BJ (cell line): Measurements from ENCODE around the gene HUNK. TPM values are rescaled to one million over a fixed set of nuclear protein-coding genes. Genes with fewer than 3 reads are reported as not detected.

Source experiments
- CTCF ChIA-PET: fragments of 350-600 bp; formaldehyde crosslinking; extraction: SDS; loops from one replicate; lab custom pipeline; 2021; ENCODE audit warnings: antibody characterized with exemption, inconsistent platforms; lab: Yijun Ruan, JAX
- POLR2A ChIA-PET: fragments of 300-600 bp; sonication (Branson Sonifier 250); formaldehyde crosslinking; extraction: SDS; loops from one replicate; lab custom pipeline; 2021; ENCODE audit warnings: antibody characterized with exemption; lab: Charles Lee
- DNase-seq: peaks from one replicate; pipeline ENCODE4 v3.0.0-alpha.2; 2011; ENCODE audit warnings: low read depth
- H3K27me3 ChIP-seq: 2 replicates; pipeline ENCODE4 v1.6.0; 2011; ENCODE audit warnings: low read length; ENCODE audit not compliant: control insufficient read depth, insufficient read depth
- H3K36me3 ChIP-seq: 2 replicates; pipeline ENCODE4 v1.5.1; 2011; ENCODE audit warnings: low read length; ENCODE audit not compliant: control insufficient read depth, insufficient read depth
- H3K4me3 ChIP-seq: 2 replicates; pipeline ENCODE4 v1.5.1; 2011; ENCODE audit warnings: low read depth, mild to moderate bottlenecking, control low read depth, low read length
- polyA plus RNA-seq: library from polyadenylated mRNA; depleted of rRNA; stranded (reverse); fragments of >200 nt; gene quantifications from 2 replicates; pipeline ENCODE4 v1.2.3, GENCODE V29; 2011
- TF ChIP-seq, protein P1 (sequence below): IDR thresholded peaks from 2 replicates; pipeline ENCODE4 v1.5.1; 2011; ENCODE audit warnings: low read depth, mild to moderate bottlenecking, control low read depth, inconsistent platforms, low read length, moderate library complexity; ENCODE audit not compliant: insufficient read depth

The HUNK gene
- polyA plus RNA-seq, 1 experiment = 0.70 TPM

GRCh38 chr21:31905503-31906451, 33.0 kb downstream of the HUNK start:
- ChIA-PET CTCF (interaction anchor here (2.9 kb wide), 1 partner anchor 32 kb away, joined by 14 read pairs; the partner anchor contains the start of gene HUNK), POLR2A (no interaction called here)
- DNase-seq = no peak
- Histone ChIP-seq H3K4me3 (no peak overlapping the region), H3K36me3 (no peaks in the 10 kb centered on the region), H3K27me3 (no peaks in the 10 kb centered on the region)
- TF ChIP-seq, protein P1, sequence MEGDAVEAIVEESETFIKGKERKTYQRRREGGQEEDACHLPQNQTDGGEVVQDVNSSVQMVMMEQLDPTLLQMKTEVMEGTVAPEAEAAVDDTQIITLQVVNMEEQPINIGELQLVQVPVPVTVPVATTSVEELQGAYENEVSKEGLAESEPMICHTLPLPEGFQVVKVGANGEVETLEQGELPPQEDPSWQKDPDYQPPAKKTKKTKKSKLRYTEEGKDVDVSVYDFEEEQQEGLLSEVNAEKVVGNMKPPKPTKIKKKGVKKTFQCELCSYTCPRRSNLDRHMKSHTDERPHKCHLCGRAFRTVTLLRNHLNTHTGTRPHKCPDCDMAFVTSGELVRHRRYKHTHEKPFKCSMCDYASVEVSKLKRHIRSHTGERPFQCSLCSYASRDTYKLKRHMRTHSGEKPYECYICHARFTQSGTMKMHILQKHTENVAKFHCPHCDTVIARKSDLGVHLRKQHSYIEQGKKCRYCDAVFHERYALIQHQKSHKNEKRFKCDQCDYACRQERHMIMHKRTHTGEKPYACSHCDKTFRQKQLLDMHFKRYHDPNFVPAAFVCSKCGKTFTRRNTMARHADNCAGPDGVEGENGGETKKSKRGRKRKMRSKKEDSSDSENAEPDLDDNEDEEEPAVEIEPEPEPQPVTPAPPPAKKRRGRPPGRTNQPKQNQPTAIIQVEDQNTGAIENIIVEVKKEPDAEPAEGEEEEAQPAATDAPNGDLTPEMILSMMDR = no peak

DNA sequence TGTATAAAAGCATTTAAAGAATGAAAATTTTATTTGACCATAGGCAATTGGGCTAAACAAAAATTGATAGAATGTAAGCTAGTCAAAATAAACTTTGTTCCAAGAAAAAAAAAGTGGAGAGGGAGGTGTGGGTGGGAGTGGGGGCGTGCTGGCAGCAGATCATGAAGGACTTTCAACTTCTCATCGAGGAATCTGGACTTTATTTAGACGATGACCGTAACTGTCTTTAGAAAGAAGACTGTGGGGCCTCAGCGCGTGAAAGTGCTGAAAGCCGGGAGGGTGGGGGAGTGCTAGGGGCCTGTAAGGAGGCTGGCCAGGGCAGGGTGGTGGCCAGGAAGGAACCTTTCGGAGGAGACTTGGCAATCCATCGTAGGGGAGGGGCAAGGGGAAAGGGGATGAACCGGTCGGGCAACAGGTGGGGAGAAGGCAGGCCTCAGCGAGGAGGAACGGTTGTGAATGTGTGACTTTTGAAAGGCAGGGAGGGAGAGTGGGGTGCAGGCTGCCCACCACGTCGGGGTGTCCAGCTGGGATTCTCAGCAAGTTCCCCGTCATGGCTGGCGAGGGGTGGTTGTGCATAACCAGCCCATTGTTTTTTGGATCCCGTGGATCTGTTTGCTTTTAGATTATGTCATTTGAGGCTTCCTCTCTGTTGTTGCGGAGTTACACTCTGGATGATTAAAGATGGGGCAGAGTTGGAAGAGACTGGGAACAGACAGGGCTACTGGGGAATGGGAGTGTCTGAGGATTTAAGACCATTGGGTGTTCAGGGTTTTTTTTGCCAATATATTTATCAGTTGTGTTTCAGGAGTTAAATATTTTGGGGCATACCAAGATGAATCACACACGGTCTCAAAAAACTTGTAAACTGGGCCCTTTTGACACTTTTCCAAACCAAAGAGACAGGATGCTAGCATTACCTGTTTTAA, 35.5 kb downstream of the HUNK start:
- no peaks in the 10 kb centered on the region for H3K27me3 ChIP-seq
- POLR2A ChIA-PET = interaction anchor here (0.6 to 0.7 kb wide), 2 partner anchors 427 to 1358 kb away, joined by 3 to 4 read pairs; no protein-coding TSS in a partner anchor
- peak; percentile 81 for DNase-seq
- CTCF ChIA-PET = interaction anchor here (0.7 kb wide), 1 partner anchor 1498 kb away, joined by 3 read pairs; no protein-coding TSS in a partner anchor
- peak overlapping the region; percentile 7; the same call in 1 of the 2 replicates for H3K4me3 ChIP-seq
- TF ChIP-seq, protein P1 = no peak
- H3K36me3 ChIP-seq = no peaks in the 10 kb centered on the region

DNA sequence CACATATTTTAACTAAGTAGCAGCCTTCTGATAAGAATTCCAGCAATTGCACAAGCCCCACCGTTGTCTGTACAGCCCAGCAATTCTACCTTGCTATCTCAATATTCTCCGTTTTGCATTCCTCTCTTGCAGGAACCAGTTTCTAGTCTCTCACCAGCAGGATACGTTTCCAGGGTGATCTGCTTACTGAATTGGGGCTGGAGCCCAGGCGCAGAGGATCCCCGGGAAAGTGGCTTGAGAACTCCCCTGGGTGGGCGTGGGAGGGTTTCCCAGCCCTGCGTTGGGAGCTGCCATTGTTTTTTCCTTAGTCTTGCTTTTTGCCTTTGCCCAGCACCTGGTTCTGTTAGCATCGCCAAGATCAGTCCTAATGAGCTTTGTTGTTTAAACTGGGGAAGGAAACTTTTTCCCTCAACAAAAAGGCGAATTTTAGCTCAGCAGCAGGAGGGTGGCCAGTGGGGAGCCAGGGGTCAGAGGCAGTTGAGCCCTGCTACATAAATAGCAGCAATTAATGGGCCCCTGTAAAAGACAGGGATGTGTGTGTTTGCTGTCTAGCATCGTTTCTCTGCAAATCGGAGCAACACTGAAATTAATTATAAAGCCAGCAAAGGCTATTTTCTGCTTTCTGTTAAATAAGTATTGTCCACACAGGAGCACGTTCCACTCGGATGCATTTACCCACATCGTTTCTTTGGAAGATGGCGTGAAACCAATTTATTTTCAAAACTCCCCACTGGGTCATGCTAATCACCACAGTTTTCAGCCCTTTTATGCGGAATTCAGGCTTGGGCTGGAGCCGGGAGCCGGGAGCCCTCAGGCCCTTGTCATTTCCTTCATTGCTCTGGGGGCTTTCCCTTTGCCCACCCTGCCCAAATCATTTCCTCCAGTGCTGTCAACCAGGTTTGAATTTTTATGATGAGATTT, 36.6 kb downstream of the HUNK start:
- Histone ChIP-seq H3K4me3 (no peak overlapping the region), H3K36me3 (no peaks in the 10 kb centered on the region), H3K27me3 (no peaks in the 10 kb centered on the region)
- TF ChIP-seq, protein P1 = no peak
- DNase-seq = no peak
- CTCF ChIA-PET = no interaction called here
- POLR2A ChIA-PET = no interaction called here

DNA sequence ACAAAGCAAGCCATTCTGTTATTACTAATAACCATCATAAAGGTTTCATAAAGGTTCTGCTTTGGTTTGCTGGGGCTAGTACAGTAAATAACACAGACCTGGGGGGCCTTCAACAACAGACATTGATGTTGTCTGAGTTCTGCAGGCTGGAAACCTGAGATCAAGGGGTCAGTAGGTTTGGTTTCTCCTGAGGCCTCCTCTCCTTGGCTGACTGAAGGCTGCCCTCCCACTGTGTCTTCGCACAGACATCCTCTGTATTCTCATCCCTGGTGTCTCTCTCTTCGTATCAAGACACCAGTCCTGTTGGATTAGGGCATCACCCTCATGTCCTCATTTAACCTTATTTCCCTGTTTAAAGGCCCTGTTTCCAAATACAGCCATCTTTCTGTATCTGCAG, 37.3 kb downstream of the HUNK start:
- TF ChIP-seq, protein P1 = no peak
- CTCF ChIA-PET = no interaction called here
- H3K36me3 ChIP-seq = no peaks in the 10 kb centered on the region
- no peak overlapping the region for H3K4me3 ChIP-seq
- no peaks in the 10 kb centered on the region for H3K27me3 ChIP-seq
- DNase-seq = no peak
- POLR2A ChIA-PET = no interaction called here
